Parathyroid adenoma (tissue), 2 donors: ENCODE measurements around the gene DOK7.

Experiments
- H2AFZ ChIP-seq: fragments of 300-600 bp; sonication (generic); one replicate; pipeline ENCODE4 v1.7.0; 2017; ENCODE audit warnings: antibody characterized with exemption, mild to moderate bottlenecking
- H3K27ac ChIP-seq: fragments of 300-600 bp; sonication (generic); one replicate; pipeline ENCODE4 v1.7.0; 2017
- H3K27me3 ChIP-seq: fragments of 300-600 bp; sonication (generic); one replicate; pipeline ENCODE4 v1.7.0; 2017; ENCODE audit warnings: low read length; ENCODE audit not compliant: control insufficient read depth, insufficient read depth
- H3K36me3 ChIP-seq: fragments of 300-600 bp; sonication (generic); one replicate; pipeline ENCODE4 v1.7.0; 2017; ENCODE audit warnings: low read length; ENCODE audit not compliant: control insufficient read depth, insufficient read depth
- H3K4me1 ChIP-seq: fragments of 300-600 bp; sonication (generic); one replicate; pipeline ENCODE4 v1.7.0; 2017; ENCODE audit warnings: control low read depth
- H3K4me2 ChIP-seq: fragments of 300-600 bp; sonication (generic); one replicate; pipeline ENCODE4 v1.7.0; 2017; ENCODE audit warnings: low read length
- H3K4me3 ChIP-seq: fragments of 300-600 bp; sonication (generic); one replicate; pipeline ENCODE4 v1.7.0; 2017; ENCODE audit warnings: low read depth, low read length
- H3K79me2 ChIP-seq: fragments of 300-600 bp; sonication (generic); one replicate; pipeline ENCODE4 v1.7.0; 2017; ENCODE audit warnings: control low read depth
- H3K9ac ChIP-seq: fragments of 300-600 bp; sonication (generic); one replicate; pipeline ENCODE4 v1.7.0; 2017; ENCODE audit warnings: mild to moderate bottlenecking
- H3K9me3 ChIP-seq: fragments of 300-600 bp; sonication (generic); one replicate; pipeline ENCODE4 v1.7.0; 2017; ENCODE audit warnings: low read length; ENCODE audit not compliant: control insufficient read depth
- TF ChIP-seq, protein P1 (sequence below): fragments of 300-600 bp; sonication (generic); IDR thresholded peaks from one replicate; pipeline ENCODE4 v1.7.0; 2017; ENCODE audit warnings: antibody characterized with exemption, mild to moderate bottlenecking
- donor health status: primary hyperparathyroidism.

Gene DOK7

GRCh38 chr4:3461515-3462291 is 1.4 kb upstream of the DOK7 start:
- Histone ChIP-seq H3K9me3 (no peaks in the 10 kb centered on the region), H2AFZ (no peak overlapping the region), H3K4me1 (no peaks in the 10 kb centered on the region), H3K27ac (no peak overlapping the region), H3K36me3 (no peaks in the 10 kb centered on the region), H3K9ac (no peak overlapping the region), H3K4me2 (no peak overlapping the region), H3K79me2 (no peaks in the 10 kb centered on the region), H3K4me3 (no peak overlapping the region), H3K27me3 (no peaks in the 10 kb centered on the region)
- TF ChIP-seq, protein P1, sequence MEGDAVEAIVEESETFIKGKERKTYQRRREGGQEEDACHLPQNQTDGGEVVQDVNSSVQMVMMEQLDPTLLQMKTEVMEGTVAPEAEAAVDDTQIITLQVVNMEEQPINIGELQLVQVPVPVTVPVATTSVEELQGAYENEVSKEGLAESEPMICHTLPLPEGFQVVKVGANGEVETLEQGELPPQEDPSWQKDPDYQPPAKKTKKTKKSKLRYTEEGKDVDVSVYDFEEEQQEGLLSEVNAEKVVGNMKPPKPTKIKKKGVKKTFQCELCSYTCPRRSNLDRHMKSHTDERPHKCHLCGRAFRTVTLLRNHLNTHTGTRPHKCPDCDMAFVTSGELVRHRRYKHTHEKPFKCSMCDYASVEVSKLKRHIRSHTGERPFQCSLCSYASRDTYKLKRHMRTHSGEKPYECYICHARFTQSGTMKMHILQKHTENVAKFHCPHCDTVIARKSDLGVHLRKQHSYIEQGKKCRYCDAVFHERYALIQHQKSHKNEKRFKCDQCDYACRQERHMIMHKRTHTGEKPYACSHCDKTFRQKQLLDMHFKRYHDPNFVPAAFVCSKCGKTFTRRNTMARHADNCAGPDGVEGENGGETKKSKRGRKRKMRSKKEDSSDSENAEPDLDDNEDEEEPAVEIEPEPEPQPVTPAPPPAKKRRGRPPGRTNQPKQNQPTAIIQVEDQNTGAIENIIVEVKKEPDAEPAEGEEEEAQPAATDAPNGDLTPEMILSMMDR: no peak

GRCh38 chr4:3462321-3462789 is 751 bp upstream of the DOK7 start:
- no peaks in the 10 kb centered on the region for H3K36me3 ChIP-seq
- no peaks in the 10 kb centered on the region for H3K4me1 ChIP-seq
- TF ChIP-seq, protein P1: no peak
- no peak overlapping the region for H3K4me2 ChIP-seq
- no peaks in the 10 kb centered on the region for H3K79me2 ChIP-seq
- no peaks in the 10 kb centered on the region for H3K9me3 ChIP-seq
- no peak overlapping the region for H3K9ac ChIP-seq
- no peak overlapping the region for H3K4me3 ChIP-seq
- no peaks in the 10 kb centered on the region for H3K27me3 ChIP-seq
- no peak overlapping the region for H2AFZ ChIP-seq
- H3K27ac ChIP-seq: no peak overlapping the region

- Histone ChIP-seq H3K36me3 (no peaks in the 10 kb centered on the region), H3K4me1 (no peaks in the 10 kb centered on the region), H3K9me3 (no peaks in the 10 kb centered on the region), H3K27me3 (no peaks in the 10 kb centered on the region), H2AFZ (no peak overlapping the region), H3K4me3 (peak overlapping the region; percentile 16), H3K9ac (no peak overlapping the region), H3K79me2 (no peaks in the 10 kb centered on the region), H3K4me2 (no peak overlapping the region), H3K27ac (no peak overlapping the region)
- TF ChIP-seq, protein P1: no peak
Observed at GRCh38 chr4:3463556-3464348, 646 bp downstream of the DOK7 start.

DNA sequence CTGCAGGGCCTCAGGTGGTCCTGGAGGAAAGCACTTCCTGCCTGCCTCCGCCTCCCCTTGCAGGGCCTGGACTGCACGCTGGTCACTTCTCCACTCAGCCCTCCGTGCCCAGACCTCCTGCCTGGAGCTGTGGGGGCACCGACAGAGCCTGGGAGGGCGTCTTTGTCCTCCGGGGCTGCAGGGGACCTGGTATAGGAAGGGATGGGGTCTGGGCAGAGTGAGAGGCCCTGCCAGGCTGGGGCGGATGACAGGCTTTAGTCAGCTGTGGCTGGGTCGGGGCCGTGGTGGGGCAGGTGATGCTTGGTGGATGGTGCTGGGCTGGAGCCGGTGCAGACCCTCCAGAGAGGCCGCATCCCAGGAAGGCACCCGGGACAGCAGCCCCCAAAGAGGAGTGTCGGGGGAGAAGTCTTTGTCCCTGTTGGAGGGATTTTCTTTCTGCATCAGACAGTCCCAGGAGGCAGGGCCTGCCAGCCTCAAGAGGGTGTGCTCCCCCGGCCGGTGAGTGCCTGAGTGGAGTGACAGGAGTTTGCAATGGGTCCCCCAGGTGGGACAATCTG is 1.3 kb downstream of the DOK7 start:
- H3K9ac ChIP-seq: no peak overlapping the region
- H3K4me3 ChIP-seq: no peak overlapping the region
- TF ChIP-seq, protein P1: no peak

More for the DNA sequence above, 1.3 kb downstream of the DOK7 start:
- no peaks in the 10 kb centered on the region for H3K36me3 ChIP-seq
- no peaks in the 10 kb centered on the region for H3K9me3 ChIP-seq
- no peak overlapping the region for H3K4me2 ChIP-seq
- no peaks in the 10 kb centered on the region for H3K79me2 ChIP-seq
- H2AFZ ChIP-seq: no peak overlapping the region
- no peak overlapping the region for H3K27ac ChIP-seq
- H3K27me3 ChIP-seq: no peaks in the 10 kb centered on the region
- no peaks in the 10 kb centered on the region for H3K4me1 ChIP-seq
